ENCODE data around the gene ATP5F1B. TPM values are rescaled to one million over a fixed set of nuclear protein-coding genes. Genes with fewer than 3 reads are reported as not detected.

Gene ATP5F1B
- total and polyA plus RNA-seq, 9 of the 15 experiments (the other 6 are each of a cell fraction or from before 2014, with no cell fraction given) = 908 to 3,125 (median 1,482) TPM

DNA sequence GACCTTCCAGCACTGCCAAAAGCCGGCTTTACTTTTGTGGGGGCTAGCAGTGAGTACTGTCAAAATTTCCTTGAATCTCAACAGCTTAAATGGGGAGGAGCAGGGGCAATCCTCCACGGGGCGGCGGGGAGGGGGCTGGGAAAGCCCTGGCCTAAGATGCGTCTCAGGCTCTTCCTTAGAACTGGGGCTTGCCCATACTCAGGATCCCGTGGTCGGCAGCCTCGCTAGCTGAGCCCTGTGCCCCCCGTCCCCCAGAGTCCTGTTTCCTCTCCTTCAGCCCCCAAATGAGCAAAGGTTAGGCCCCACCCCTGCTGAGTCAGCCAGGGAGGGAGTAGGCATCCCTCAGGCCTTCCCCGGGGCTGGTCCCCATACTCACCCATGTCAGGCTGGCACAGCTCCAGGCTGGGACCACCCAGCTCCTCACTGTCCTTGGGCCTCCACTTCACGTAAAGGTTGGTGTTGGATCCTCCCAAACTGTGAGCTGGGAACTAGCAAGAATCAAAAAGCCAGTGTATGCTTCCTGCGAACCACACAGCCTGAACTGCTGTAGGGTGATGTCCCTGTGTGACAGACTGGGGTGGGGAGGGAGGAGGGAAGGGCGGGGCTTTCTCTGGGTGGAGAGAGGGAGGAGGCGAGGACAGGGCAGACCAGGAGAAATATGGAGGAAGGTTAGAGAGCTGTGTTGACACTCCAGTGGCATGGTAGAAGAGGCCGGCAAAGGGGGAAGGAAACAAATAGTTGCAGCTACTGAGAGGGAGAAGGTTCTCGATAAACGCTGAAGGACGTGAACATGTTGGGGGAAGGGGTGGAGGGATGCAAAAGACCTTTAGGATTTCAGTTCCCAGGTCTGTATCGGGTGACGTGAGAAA is 9.7 kb downstream of the ATP5F1B start (continued):
- TF ChIP-seq, protein P1, sequence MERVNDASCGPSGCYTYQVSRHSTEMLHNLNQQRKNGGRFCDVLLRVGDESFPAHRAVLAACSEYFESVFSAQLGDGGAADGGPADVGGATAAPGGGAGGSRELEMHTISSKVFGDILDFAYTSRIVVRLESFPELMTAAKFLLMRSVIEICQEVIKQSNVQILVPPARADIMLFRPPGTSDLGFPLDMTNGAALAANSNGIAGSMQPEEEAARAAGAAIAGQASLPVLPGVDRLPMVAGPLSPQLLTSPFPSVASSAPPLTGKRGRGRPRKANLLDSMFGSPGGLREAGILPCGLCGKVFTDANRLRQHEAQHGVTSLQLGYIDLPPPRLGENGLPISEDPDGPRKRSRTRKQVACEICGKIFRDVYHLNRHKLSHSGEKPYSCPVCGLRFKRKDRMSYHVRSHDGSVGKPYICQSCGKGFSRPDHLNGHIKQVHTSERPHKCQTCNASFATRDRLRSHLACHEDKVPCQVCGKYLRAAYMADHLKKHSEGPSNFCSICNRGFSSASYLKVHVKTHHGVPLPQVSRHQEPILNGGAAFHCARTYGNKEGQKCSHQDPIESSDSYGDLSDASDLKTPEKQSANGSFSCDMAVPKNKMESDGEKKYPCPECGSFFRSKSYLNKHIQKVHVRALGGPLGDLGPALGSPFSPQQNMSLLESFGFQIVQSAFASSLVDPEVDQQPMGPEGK (CRISPR knock-in tag; IDR thresholded peaks at IDR 0.05; ENCODE audit: borderline replicate concordance) = 0 out of 2 replicates have a peak, but pooled peaks have one; percentile 18
- TF ChIP-seq GATAD2A (IDR thresholded peaks at IDR 0.05) (no peak), HLTF (IDR thresholded peaks at IDR 0.05) (0 out of 2 replicates have a peak, but pooled peaks have one; percentile 72), ZNF436 (CRISPR knock-in tag; IDR thresholded peaks at IDR 0.05) (no peak), ZNF780A (CRISPR knock-in tag; IDR thresholded peaks at IDR 0.05) (no peak), NFE2 (IDR thresholded peaks at IDR 0.05; ENCODE audit: low read depth) (peak; percentile 81), SIN3B (IDR thresholded peaks at IDR 0.05; ENCODE audit: low read depth) (no peak), IRF2 (CRISPR knock-in tag; IDR thresholded peaks at IDR 0.05) (no peak), HDAC6 (IDR thresholded peaks at IDR 0.05; ENCODE audit: low read depth, low read length) (no peak), ESRRB (CRISPR knock-in tag; IDR thresholded peaks at IDR 0.05; ENCODE audit: borderline replicate concordance) (no peak), CEBPG (CRISPR knock-in tag; IDR thresholded peaks at IDR 0.05) (no peak), CEBPG (tag; conservative IDR thresholded peaks at IDR 0.05 in 1 of 2, IDR thresholded peaks at IDR 0.05 in 1 of 2) (no peak), PHB2 (IDR thresholded peaks at IDR 0.05; ENCODE audit: low read depth) (peak; percentile 61; the same call in 1 of the 2 replicates), ZBTB8A (IDR thresholded peaks at IDR 0.05; ENCODE audit: partially characterized antibody) (no peak), ETV1 (tag; conservative IDR thresholded peaks at IDR 0.05; ENCODE audit: low read depth) (no peak)
- TF ChIP-seq, protein P2, sequence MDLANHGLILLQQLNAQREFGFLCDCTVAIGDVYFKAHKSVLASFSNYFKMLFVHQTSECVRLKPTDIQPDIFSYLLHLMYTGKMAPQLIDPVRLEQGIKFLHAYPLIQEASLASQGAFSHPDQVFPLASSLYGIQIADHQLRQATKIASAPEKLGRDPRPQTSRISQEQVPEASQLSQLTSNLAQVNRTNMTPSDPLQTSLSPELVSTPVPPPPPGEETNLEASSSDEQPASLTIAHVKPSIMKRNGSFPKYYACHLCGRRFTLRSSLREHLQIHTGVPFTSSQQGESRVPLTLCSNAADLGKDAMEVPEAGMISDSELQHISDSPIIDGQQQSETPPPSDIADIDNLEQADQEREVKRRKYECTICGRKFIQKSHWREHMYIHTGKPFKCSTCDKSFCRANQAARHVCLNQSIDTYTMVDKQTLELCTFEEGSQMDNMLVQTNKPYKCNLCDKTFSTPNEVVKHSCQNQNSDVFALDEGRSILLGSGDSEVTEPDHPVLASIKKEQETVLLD (IDR thresholded peaks at IDR 0.05) = no peak
- TF ChIP-seq, protein P3, sequence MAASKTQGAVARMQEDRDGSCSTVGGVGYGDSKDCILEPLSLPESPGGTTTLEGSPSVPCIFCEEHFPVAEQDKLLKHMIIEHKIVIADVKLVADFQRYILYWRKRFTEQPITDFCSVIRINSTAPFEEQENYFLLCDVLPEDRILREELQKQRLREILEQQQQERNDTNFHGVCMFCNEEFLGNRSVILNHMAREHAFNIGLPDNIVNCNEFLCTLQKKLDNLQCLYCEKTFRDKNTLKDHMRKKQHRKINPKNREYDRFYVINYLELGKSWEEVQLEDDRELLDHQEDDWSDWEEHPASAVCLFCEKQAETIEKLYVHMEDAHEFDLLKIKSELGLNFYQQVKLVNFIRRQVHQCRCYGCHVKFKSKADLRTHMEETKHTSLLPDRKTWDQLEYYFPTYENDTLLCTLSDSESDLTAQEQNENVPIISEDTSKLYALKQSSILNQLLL (CRISPR knock-in tag; IDR thresholded peaks at IDR 0.05; ENCODE audit: borderline replicate concordance) = no peak
- TF ChIP-seq, protein P4, sequence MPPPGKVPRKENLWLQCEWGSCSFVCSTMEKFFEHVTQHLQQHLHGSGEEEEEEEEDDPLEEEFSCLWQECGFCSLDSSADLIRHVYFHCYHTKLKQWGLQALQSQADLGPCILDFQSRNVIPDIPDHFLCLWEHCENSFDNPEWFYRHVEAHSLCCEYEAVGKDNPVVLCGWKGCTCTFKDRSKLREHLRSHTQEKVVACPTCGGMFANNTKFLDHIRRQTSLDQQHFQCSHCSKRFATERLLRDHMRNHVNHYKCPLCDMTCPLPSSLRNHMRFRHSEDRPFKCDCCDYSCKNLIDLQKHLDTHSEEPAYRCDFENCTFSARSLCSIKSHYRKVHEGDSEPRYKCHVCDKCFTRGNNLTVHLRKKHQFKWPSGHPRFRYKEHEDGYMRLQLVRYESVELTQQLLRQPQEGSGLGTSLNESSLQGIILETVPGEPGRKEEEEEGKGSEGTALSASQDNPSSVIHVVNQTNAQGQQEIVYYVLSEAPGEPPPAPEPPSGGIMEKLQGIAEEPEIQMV (tag; conservative IDR thresholded peaks at IDR 0.05; ENCODE audit: low read depth) = no peak
- TF ChIP-seq, protein P5, sequence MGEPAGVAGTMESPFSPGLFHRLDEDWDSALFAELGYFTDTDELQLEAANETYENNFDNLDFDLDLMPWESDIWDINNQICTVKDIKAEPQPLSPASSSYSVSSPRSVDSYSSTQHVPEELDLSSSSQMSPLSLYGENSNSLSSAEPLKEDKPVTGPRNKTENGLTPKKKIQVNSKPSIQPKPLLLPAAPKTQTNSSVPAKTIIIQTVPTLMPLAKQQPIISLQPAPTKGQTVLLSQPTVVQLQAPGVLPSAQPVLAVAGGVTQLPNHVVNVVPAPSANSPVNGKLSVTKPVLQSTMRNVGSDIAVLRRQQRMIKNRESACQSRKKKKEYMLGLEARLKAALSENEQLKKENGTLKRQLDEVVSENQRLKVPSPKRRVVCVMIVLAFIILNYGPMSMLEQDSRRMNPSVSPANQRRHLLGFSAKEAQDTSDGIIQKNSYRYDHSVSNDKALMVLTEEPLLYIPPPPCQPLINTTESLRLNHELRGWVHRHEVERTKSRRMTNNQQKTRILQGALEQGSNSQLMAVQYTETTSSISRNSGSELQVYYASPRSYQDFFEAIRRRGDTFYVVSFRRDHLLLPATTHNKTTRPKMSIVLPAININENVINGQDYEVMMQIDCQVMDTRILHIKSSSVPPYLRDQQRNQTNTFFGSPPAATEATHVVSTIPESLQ (CRISPR knock-in tag; IDR thresholded peaks at IDR 0.05) = no peak
